HepG2 (cell line): ENCODE results near the gene SYTL3. TPM values are rescaled to one million over a fixed set of nuclear protein-coding genes. Genes with fewer than 3 reads are reported as not detected.

Experiments
- CHD4 ChIP-seq: fragments of 200-600 bp; sonication (generic); IDR thresholded peaks from 2 replicates; pipeline ENCODE4 v1.7.0; 2017; ENCODE audit warnings: mild to moderate bottlenecking, low read length, borderline replicate concordance
- ETV5 ChIP-seq: IDR thresholded peaks from 2 replicates; pipeline ENCODE4 v1.6.1; 2018; ENCODE audit warnings: missing biosample characterization, missing genetic modification reagents, inconsistent platforms, borderline replicate concordance
- FOXK1 ChIP-seq: sonication (generic); formaldehyde crosslinking; IDR thresholded peaks from 2 replicates; pipeline ENCODE4 v1.4.0; 2020; ENCODE audit warnings: low read depth, missing genetic modification reagents, borderline replicate concordance
- LCORL ChIP-seq, 2 experiments: fragments of 450-650 bp in 1 of 2; sonication (generic) in 1 of 2; formaldehyde crosslinking in 1 of 2; IDR thresholded peaks; 2 replicates each; pipeline versions ENCODE4 v1.5.0 to v1.6.1; 2017 to 2020; ENCODE audit warnings: antibody characterized with exemption in 1 of 2, missing genetic modification reagents in 1 of 2
- MXI1 ChIP-seq: IDR thresholded peaks from 3 replicates; pipeline ENCODE4 v1.6.1; 2012; ENCODE audit warnings: low read depth, low read length, inconsistent platforms, borderline replicate concordance
- POLR2G ChIP-seq: fragments of 200-400 bp; formaldehyde crosslinking; IDR thresholded peaks from 2 replicates; pipeline ENCODE4 v1.6.1; 2018; ENCODE audit warnings: mild to moderate bottlenecking, low read depth, low read length, moderate library complexity
- RAD21 ChIP-seq: fragments of 450-650 bp; formaldehyde crosslinking; IDR thresholded peaks from 2 replicates; pipeline ENCODE4 v1.5.0; 2020; ENCODE audit warnings: mild to moderate bottlenecking
- TBX2 ChIP-seq: sonication (generic); formaldehyde crosslinking; IDR thresholded peaks from 2 replicates; pipeline ENCODE4 v1.5.0; 2020; ENCODE audit warnings: missing genetic modification reagents, mild to moderate bottlenecking, borderline replicate concordance
- U2AF2 ChIP-seq: fragments of 200-400 bp; formaldehyde crosslinking; IDR thresholded peaks from 2 replicates; pipeline ENCODE4 v1.6.1; 2017; ENCODE audit warnings: low read depth, mild to moderate bottlenecking, low read length
- ZNF256 ChIP-seq: sonication (generic); formaldehyde crosslinking; conservative IDR thresholded peaks from 2 replicates; pipeline ENCODE4 v1.4.0; 2020; ENCODE audit warnings: missing genetic modification reagents
- ZNF563 ChIP-seq: sonication (generic); formaldehyde crosslinking; IDR thresholded peaks from 2 replicates; pipeline ENCODE4 v1.8.0; 2022; ENCODE audit warnings: mild to moderate bottlenecking, moderate library complexity, missing genetic modification reagents
- ZNF746 ChIP-seq: sonication (generic); formaldehyde crosslinking; IDR thresholded peaks from 2 replicates; pipeline ENCODE4 v1.8.0; 2022; ENCODE audit warnings: mild to moderate bottlenecking, missing genetic modification reagents
- polyA plus RNA-seq, 8 experiments: library from polyadenylated mRNA; depleted of rRNA in 3 of 8; stranded (reverse) in 7 of 8; unstranded in 1 of 8; fragments of >200 nt; fragmentation: Illumina TruSeq in 4 of 8; extraction: Trizol in 4 of 8; gene quantifications; 2 replicates each; pipeline versions ENCODE4 v1.2.1 to v1.2.3, GENCODE V29; 2011 to 2016; ENCODE audit warnings: low read depth in 4 of 8, missing spikeins in 1 of 8, mixed read lengths in 1 of 8; ENCODE audit not compliant: insufficient read depth in 1 of 8
- total RNA-seq, 5 experiments: library from RNA; depleted of rRNA; stranded (reverse); fragments of >200 nt; fragmentation: Illumina TruSeq; extraction: Trizol; gene quantifications; 2 replicates each; pipeline ENCODE4 v1.2.3, GENCODE V29; 2016; ENCODE audit warnings: low read depth in 1 of 5
- TF ChIP-seq, protein P1 (sequence below): sonication (generic); formaldehyde crosslinking; IDR thresholded peaks from 2 replicates; pipeline ENCODE4 v1.8.1; 2023; ENCODE audit warnings: mild to moderate bottlenecking, missing genetic modification reagents
- TF ChIP-seq, protein P2 (sequence below): IDR thresholded peaks from 2 replicates; pipeline ENCODE4 v1.4.0; 2020; ENCODE audit warnings: mild to moderate bottlenecking, missing genetic modification reagents
- TF ChIP-seq, protein P3 (sequence below): sonication (generic); formaldehyde crosslinking; IDR thresholded peaks from 2 replicates; pipeline ENCODE4 v1.9.0; 2022; ENCODE audit warnings: low read depth, missing genetic modification reagents
- TF ChIP-seq, protein P4 (sequence below): sonication (generic); formaldehyde crosslinking; IDR thresholded peaks from 2 replicates; pipeline ENCODE4 v1.5.0; 2020; ENCODE audit warnings: mild to moderate bottlenecking, missing genetic modification reagents, borderline replicate concordance

The SYTL3 gene
- total and polyA plus RNA-seq, 2 of the 13 experiments (the other 11 are each of a cell fraction or from before 2014, with no cell fraction given) = 0.11 to 0.28 TPM

DNA sequence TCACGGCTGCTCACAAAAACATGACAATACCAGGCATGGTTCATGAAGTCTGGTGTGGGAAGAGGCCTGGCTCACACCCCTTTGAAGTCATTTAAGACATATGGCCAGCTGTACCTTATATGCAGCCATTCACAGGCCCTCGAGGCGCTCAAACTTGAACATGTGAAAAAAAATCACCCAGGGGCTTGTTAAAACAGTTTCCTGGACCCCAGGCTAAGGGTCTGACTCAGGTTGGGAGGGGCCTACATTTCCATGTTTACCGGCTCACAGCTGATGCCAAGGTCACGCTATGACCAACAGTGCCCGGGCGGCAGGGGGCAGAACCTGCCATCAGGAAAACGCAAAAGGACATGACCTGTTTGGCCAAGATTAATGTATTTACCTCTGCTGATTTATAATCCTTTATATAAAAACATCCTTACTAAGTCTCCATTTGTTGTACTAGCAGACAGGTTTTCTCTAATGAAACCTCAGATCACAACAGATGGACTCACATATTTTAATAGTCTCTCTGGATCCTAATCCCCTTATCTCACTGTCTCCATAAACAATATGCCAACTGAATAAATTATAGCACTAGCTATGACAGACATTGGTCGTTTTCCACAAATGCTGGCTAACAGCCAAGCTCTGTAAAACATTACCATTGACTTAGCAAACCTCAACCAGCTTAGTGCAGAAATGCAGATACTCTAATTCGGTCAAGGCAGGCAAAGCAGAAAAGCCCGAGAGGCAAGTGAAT is 149.4 kb downstream of the SYTL3 start (continued):
- TF ChIP-seq, protein P1, sequence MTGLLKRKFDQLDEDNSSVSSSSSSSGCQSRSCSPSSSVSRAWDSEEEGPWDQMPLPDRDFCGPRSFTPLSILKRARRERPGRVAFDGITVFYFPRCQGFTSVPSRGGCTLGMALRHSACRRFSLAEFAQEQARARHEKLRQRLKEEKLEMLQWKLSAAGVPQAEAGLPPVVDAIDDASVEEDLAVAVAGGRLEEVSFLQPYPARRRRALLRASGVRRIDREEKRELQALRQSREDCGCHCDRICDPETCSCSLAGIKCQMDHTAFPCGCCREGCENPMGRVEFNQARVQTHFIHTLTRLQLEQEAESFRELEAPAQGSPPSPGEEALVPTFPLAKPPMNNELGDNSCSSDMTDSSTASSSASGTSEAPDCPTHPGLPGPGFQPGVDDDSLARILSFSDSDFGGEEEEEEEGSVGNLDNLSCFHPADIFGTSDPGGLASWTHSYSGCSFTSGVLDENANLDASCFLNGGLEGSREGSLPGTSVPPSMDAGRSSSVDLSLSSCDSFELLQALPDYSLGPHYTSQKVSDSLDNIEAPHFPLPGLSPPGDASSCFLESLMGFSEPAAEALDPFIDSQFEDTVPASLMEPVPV (CRISPR knock-in tag) = 0 out of 2 replicates have a peak, but pooled peaks have one; percentile 50
- TF ChIP-seq ZNF746 = no peak
- TF ChIP-seq, protein P2, sequence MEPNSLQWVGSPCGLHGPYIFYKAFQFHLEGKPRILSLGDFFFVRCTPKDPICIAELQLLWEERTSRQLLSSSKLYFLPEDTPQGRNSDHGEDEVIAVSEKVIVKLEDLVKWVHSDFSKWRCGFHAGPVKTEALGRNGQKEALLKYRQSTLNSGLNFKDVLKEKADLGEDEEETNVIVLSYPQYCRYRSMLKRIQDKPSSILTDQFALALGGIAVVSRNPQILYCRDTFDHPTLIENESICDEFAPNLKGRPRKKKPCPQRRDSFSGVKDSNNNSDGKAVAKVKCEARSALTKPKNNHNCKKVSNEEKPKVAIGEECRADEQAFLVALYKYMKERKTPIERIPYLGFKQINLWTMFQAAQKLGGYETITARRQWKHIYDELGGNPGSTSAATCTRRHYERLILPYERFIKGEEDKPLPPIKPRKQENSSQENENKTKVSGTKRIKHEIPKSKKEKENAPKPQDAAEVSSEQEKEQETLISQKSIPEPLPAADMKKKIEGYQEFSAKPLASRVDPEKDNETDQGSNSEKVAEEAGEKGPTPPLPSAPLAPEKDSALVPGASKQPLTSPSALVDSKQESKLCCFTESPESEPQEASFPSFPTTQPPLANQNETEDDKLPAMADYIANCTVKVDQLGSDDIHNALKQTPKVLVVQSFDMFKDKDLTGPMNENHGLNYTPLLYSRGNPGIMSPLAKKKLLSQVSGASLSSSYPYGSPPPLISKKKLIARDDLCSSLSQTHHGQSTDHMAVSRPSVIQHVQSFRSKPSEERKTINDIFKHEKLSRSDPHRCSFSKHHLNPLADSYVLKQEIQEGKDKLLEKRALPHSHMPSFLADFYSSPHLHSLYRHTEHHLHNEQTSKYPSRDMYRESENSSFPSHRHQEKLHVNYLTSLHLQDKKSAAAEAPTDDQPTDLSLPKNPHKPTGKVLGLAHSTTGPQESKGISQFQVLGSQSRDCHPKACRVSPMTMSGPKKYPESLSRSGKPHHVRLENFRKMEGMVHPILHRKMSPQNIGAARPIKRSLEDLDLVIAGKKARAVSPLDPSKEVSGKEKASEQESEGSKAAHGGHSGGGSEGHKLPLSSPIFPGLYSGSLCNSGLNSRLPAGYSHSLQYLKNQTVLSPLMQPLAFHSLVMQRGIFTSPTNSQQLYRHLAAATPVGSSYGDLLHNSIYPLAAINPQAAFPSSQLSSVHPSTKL = peak; percentile 87
- TF ChIP-seq POLR2G = no peak
- TF ChIP-seq MXI1 = peak; percentile 27; the same call in 1 of the 3 replicates
- TF ChIP-seq U2AF2 = no peak
- TF ChIP-seq ETV5 (CRISPR knock-in tag) = peak; percentile 62; the same call in 1 of the 2 replicates
- TF ChIP-seq ZNF563 (CRISPR knock-in tag) = no peak
- TF ChIP-seq, protein P3, sequence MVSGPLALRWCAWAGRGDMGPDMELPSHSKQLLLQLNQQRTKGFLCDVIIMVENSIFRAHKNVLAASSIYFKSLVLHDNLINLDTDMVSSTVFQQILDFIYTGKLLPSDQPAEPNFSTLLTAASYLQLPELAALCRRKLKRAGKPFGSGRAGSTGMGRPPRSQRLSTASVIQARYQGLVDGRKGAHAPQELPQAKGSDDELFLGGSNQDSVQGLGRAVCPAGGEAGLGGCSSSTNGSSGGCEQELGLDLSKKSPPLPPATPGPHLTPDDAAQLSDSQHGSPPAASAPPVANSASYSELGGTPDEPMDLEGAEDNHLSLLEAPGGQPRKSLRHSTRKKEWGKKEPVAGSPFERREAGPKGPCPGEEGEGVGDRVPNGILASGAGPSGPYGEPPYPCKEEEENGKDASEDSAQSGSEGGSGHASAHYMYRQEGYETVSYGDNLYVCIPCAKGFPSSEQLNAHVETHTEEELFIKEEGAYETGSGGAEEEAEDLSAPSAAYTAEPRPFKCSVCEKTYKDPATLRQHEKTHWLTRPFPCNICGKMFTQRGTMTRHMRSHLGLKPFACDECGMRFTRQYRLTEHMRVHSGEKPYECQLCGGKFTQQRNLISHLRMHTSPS (CRISPR knock-in tag) = peak; percentile 89
- no peak for TF ChIP-seq TBX2 (CRISPR knock-in tag)
- TF ChIP-seq FOXK1 (CRISPR knock-in tag) = peak; percentile 95
- TF ChIP-seq, protein P4, sequence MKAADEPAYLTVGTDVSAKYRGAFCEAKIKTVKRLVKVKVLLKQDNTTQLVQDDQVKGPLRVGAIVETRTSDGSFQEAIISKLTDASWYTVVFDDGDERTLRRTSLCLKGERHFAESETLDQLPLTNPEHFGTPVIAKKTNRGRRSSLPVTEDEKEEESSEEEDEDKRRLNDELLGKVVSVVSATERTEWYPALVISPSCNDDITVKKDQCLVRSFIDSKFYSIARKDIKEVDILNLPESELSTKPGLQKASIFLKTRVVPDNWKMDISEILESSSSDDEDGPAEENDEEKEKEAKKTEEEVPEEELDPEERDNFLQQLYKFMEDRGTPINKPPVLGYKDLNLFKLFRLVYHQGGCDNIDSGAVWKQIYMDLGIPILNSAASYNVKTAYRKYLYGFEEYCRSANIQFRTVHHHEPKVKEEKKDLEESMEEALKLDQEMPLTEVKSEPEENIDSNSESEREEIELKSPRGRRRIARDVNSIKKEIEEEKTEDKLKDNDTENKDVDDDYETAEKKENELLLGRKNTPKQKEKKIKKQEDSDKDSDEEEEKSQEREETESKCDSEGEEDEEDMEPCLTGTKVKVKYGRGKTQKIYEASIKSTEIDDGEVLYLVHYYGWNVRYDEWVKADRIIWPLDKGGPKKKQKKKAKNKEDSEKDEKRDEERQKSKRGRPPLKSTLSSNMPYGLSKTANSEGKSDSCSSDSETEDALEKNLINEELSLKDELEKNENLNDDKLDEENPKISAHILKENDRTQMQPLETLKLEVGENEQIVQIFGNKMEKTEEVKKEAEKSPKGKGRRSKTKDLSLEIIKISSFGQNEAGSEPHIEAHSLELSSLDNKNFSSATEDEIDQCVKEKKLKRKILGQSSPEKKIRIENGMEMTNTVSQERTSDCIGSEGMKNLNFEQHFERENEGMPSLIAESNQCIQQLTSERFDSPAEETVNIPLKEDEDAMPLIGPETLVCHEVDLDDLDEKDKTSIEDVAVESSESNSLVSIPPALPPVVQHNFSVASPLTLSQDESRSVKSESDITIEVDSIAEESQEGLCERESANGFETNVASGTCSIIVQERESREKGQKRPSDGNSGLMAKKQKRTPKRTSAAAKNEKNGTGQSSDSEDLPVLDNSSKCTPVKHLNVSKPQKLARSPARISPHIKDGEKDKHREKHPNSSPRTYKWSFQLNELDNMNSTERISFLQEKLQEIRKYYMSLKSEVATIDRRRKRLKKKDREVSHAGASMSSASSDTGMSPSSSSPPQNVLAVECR (CRISPR knock-in tag) = peak; percentile 62; the same call in 1 of the 2 replicates
- 0 out of 2 replicates have a peak, but pooled peaks have one; percentile 78 for TF ChIP-seq CHD4
- no peak for TF ChIP-seq LCORL (IDR thresholded peaks at IDR 0.05)
- TF ChIP-seq LCORL (CRISPR knock-in tag; IDR thresholded peaks at IDR 0.05) = peak; percentile 76
- no peak for TF ChIP-seq ZNF256
- TF ChIP-seq RAD21 (CRISPR knock-in tag) = peak; percentile 57; the same call in 1 of the 2 replicates
